ENCODE results near the gene SLC8B1. TPM values are rescaled to one million over a fixed set of nuclear protein-coding genes. Genes with fewer than 3 reads are reported as not detected.

Gene SLC8B1
- total RNA-seq, 1 donor from 2014 or later = 41.9 TPM

GRCh38 chr12:113296557-113297213 lies 38.2 kb downstream of the SLC8B1 start:
- intact Hi-C loops (cut with micrococcal nuclease) = no loop called here

GRCh38 chr12:113295886-113296556 lies 38.9 kb downstream of the SLC8B1 start:
- intact Hi-C loops (cut with micrococcal nuclease) = no loop called here

GRCh38 chr12:113293100-113293499 lies 41.8 kb downstream of the SLC8B1 start:
- intact Hi-C loops (cut with micrococcal nuclease) = no loop called here

GRCh38 chr12:113292547-113292946 lies 42.4 kb downstream of the SLC8B1 start:
- intact Hi-C loops (cut with micrococcal nuclease) = no loop called here

- intact Hi-C loops (cut with micrococcal nuclease) = no loop called here
Observed at GRCh38 chr12:113292091-113292490, 42.8 kb downstream of the SLC8B1 start.

- intact Hi-C loops (cut with micrococcal nuclease) = no loop called here
Observed at GRCh38 chr12:113291586-113291985, 43.3 kb downstream of the SLC8B1 start.

GRCh38 chr12:113290506-113290905 lies 44.4 kb downstream of the SLC8B1 start:
- intact Hi-C loops (cut with micrococcal nuclease) = no loop called here

GRCh38 chr12:113289361-113289760 lies 45.5 kb downstream of the SLC8B1 start:
- intact Hi-C loops (cut with micrococcal nuclease) = no loop called here

GRCh38 chr12:113287899-113288282 lies 47.0 kb downstream of the SLC8B1 start:
- intact Hi-C loops (cut with micrococcal nuclease) = no loop called here

- intact Hi-C loops (cut with micrococcal nuclease) = no loop called here
Observed at GRCh38 chr12:113287146-113287898, 47.6 kb downstream of the SLC8B1 start.

- intact Hi-C loops (cut with micrococcal nuclease) = no loop called here
Observed at GRCh38 chr12:113286712-113287111, 48.2 kb downstream of the SLC8B1 start.

- intact Hi-C loops (cut with micrococcal nuclease) = no loop called here
Observed at GRCh38 chr12:113285679-113286610, 49.0 kb downstream of the SLC8B1 start.

- intact Hi-C loops (cut with micrococcal nuclease) = no loop called here
Observed at GRCh38 chr12:113284751-113285150, 50.2 kb downstream of the SLC8B1 start.

- intact Hi-C loops (cut with micrococcal nuclease) = loop anchor here (5.0 kb wide), 1 partner anchor 81 kb away; no protein-coding TSS in a partner anchor
Observed at GRCh38 chr12:113278633-113279032, 56.3 kb downstream of the SLC8B1 start.

GRCh38 chr12:113278141-113278540 lies 56.8 kb downstream of the SLC8B1 start:
- intact Hi-C loops (cut with micrococcal nuclease) = loop anchor here (5.0 kb wide), 1 partner anchor 81 kb away; no protein-coding TSS in a partner anchor

GRCh38 chr12:113277511-113277910 lies 57.4 kb downstream of the SLC8B1 start:
- intact Hi-C loops (cut with micrococcal nuclease) = loop anchor here (5.0 kb wide), 1 partner anchor 80 kb away; no protein-coding TSS in a partner anchor

GRCh38 chr12:113276946-113277500 lies 57.9 kb downstream of the SLC8B1 start:
- intact Hi-C loops (cut with micrococcal nuclease) = loop anchor here (5.0 kb wide), 1 partner anchor 80 kb away; no protein-coding TSS in a partner anchor

- intact Hi-C loops (cut with micrococcal nuclease) = loop anchor here (5.0 kb wide), 1 partner anchor 79 kb away; no protein-coding TSS in a partner anchor
Observed at GRCh38 chr12:113276306-113276705, 58.6 kb downstream of the SLC8B1 start.

- intact Hi-C loops (cut with micrococcal nuclease) = loop anchor here (5.0 kb wide), 1 partner anchor 78 kb away; no protein-coding TSS in a partner anchor
Observed at GRCh38 chr12:113274848-113275247, 60.1 kb downstream of the SLC8B1 start.

GRCh38 chr12:113273053-113273725 lies 61.7 kb downstream of the SLC8B1 start:
- intact Hi-C loops (cut with micrococcal nuclease) = no loop called here

Data from T-helper 1 cell treated with Interleukin-12 subunit alpha and Interleukin-12 subunit beta and Interleukin-4 antibody, amounts not matched to agents 30 ng/mL and 1 ng/mL, for 36 hours (primary cell).